ENCODE data around the gene CDCA4.
A peak's percentile ranks its signal among the peaks of the same experiment; 100 is the strongest.

CDCA4 gene

DNA sequence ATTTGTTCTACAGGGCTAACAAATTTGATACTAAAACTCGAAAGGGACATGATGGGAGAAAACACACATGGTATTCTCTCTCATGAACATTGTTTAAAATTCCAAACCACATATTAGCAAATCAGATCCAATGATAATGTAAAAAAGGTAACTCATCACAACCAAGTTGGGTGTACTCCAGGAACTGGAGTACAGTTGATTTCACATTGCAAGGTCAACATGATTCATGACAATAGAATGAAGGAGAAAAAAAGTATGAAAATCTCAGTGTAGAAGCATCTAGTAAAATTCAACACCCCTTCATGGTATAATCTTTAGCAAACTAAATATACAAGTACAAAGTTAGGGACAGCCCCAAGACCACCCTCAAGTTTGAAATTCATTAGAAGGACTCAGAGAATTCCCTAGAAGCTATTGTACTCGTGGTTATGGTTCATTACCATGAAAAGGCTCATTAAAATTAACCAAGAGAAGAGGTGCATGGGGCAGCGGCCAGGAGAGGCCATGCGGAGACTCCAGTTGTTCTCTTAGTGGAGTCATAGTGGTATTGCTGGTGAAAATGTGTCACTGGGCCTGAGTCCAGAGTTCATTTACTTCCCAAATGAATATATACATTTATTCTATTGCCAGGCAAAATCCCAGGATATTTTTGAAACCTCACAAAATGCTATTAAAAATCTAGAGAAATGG, 3.1 kb upstream of the CDCA4 start:
- no peak for TF ChIP-seq CTCF (IDR thresholded peaks at IDR 0.05)

DNA sequence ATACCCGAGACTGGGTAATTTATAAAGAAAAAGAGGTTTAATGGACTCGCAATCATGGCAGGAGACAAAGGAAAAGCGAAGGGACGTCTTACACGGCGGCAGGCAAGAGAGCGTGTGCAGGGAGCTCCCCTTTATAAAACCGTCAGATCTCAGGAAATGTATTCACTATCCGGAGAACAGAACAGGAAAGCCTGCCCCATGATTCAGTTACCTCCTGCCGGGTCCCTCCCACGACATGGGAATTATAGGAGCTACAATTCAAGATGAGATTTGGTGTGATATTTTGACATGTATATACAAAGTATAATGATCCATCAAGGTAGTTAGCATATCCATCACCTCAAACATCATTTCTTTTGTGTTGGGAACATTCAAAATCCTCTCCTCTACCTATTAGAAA, 2.3 kb upstream of the CDCA4 start:
- no peak for TF ChIP-seq CTCF (IDR thresholded peaks at IDR 0.05)

DNA sequence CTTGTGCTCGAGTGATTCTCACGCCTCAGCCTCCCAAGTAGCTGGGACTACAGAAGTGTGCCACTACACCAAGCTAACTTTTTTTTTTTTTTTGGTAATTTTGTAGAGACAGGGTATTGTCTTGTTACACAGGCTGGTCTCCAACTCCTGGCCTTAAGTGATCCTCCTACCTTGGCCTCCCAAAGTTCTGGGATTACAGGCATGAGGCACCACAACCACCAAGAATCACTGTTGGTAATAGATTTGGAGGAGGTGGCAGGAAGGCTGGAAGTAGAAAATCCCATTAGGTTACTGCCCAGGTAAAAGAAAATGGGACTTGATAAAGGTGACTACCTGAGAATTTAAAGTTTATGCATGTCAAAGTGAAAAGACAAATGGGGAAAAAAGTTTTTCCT, 1.4 kb upstream of the CDCA4 start:
- TF ChIP-seq CTCF (IDR thresholded peaks at IDR 0.05), result no peak

GRCh38 chr14:105021656-105022275, 883 bp upstream of the CDCA4 start:
- TF ChIP-seq CTCF (IDR thresholded peaks at IDR 0.05), result peak; percentile 40; the same call in 1 of the 2 replicates

- no peak; the same call in 1 of the 2 replicates for TF ChIP-seq CTCF (IDR thresholded peaks at IDR 0.05)
Measured at GRCh38 chr14:105019861-105020814, 745 bp downstream of the CDCA4 start.

- no peak for TF ChIP-seq CTCF (IDR thresholded peaks at IDR 0.05)
Measured at GRCh38 chr14:105018414-105018813, 2.5 kb downstream of the CDCA4 start.

- TF ChIP-seq CTCF (IDR thresholded peaks at IDR 0.05), result no peak
Measured at GRCh38 chr14:105015905-105016304, 5.0 kb downstream of the CDCA4 start.

Measured in LNCAP (cell line).